ENCODE results near the gene SLC16A8.

DNA sequence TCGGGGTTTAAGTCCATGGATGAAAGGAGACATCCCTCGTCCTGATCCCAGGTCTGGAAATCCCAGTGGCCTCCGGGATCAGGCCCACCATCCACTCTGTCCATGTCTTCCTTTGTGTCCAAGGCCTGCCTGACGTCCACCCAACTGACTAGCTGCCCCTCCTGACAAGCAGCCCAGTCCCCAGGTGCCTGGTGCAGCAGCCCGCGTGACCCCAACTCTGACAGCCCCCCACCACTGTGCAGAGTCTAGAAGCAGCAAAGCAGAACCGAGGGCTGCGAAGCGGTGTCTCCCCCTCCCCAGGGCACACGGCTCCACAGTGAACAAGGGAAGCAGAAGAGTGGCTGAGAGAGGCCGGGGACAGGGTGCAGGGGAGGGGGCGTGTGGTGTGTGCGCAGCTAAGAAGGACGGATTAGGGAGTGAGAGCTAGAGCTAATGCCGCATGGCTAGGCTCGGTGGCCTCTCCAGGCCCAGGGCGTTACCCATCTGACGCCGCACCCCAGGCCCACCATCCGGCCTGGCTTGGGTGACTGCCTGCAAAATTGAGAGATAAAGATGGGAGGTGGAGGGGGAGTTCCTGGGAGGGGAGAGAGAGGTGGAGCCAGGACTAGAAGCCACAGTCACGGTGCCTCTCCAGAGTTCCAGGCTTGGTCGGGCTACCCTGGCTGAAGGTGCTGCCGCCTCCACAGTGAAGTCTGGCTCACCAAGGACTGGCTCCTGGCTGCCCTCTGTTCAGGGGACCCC, 43.1 kb upstream of the SLC16A8 start:
- TF ChIP-seq, protein P1, sequence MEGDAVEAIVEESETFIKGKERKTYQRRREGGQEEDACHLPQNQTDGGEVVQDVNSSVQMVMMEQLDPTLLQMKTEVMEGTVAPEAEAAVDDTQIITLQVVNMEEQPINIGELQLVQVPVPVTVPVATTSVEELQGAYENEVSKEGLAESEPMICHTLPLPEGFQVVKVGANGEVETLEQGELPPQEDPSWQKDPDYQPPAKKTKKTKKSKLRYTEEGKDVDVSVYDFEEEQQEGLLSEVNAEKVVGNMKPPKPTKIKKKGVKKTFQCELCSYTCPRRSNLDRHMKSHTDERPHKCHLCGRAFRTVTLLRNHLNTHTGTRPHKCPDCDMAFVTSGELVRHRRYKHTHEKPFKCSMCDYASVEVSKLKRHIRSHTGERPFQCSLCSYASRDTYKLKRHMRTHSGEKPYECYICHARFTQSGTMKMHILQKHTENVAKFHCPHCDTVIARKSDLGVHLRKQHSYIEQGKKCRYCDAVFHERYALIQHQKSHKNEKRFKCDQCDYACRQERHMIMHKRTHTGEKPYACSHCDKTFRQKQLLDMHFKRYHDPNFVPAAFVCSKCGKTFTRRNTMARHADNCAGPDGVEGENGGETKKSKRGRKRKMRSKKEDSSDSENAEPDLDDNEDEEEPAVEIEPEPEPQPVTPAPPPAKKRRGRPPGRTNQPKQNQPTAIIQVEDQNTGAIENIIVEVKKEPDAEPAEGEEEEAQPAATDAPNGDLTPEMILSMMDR (IDR thresholded peaks at IDR 0.05; ENCODE audit: insufficient read depth, low read length) = no peak
- TF ChIP-seq POLR2AphosphoS5 (IDR thresholded peaks at IDR 0.05; ENCODE audit: low read depth) (no peak), GABPA (IDR thresholded peaks at IDR 0.05; ENCODE audit: low read depth) (no peak)
- TF ChIP-seq, protein P2, sequence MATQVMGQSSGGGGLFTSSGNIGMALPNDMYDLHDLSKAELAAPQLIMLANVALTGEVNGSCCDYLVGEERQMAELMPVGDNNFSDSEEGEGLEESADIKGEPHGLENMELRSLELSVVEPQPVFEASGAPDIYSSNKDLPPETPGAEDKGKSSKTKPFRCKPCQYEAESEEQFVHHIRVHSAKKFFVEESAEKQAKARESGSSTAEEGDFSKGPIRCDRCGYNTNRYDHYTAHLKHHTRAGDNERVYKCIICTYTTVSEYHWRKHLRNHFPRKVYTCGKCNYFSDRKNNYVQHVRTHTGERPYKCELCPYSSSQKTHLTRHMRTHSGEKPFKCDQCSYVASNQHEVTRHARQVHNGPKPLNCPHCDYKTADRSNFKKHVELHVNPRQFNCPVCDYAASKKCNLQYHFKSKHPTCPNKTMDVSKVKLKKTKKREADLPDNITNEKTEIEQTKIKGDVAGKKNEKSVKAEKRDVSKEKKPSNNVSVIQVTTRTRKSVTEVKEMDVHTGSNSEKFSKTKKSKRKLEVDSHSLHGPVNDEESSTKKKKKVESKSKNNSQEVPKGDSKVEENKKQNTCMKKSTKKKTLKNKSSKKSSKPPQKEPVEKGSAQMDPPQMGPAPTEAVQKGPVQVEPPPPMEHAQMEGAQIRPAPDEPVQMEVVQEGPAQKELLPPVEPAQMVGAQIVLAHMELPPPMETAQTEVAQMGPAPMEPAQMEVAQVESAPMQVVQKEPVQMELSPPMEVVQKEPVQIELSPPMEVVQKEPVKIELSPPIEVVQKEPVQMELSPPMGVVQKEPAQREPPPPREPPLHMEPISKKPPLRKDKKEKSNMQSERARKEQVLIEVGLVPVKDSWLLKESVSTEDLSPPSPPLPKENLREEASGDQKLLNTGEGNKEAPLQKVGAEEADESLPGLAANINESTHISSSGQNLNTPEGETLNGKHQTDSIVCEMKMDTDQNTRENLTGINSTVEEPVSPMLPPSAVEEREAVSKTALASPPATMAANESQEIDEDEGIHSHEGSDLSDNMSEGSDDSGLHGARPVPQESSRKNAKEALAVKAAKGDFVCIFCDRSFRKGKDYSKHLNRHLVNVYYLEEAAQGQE (IDR thresholded peaks at IDR 0.05; ENCODE audit: insufficient replicate concordance, low read depth) = no peak
